Right lobe of liver (tissue), 6 donors: ENCODE measurements around the gene HHATL. TPM values are rescaled to one million over a fixed set of nuclear protein-coding genes. Genes with fewer than 3 reads are reported as not detected.
A peak's percentile ranks its signal among the peaks of the same experiment; 100 is the strongest.

Source experiments
- ATAC-seq, 4 donors: fragments of 200-7000 bp; cut with Tn5 transposase; one replicate each; pipeline ENCODE4 v1.9.1; 2020; ENCODE audit warnings: mild to moderate bottlenecking in 4 of 4, moderate library complexity in 4 of 4
- DNase-seq, 3 donors: peaks; one replicate each; pipeline ENCODE4 v3.0.0-alpha.2; 2020
- H3K27ac ChIP-seq, 3 donors: fragments of 200-600 bp; one replicate each; pipeline ENCODE4 v1.8.0; 2022
- H3K27me3 ChIP-seq, 2 donors: fragments of 200-600 bp; one replicate each; pipeline ENCODE4 v1.8.0; 2022
- H3K36me3 ChIP-seq, 4 donors: fragments of 200-600 bp; sonication (generic) in 1 of 4; one replicate each; pipeline versions ENCODE4 v1.5.1 to v1.8.0; 2017 to 2022; ENCODE audit warnings: control low read depth in 1 of 4
- H3K4me1 ChIP-seq, 4 donors: fragments of 200-600 bp; sonication (generic) in 1 of 4; one replicate each; pipeline versions ENCODE4 v1.5.1 to v1.8.0; 2017 to 2022; ENCODE audit warnings: control low read depth in 1 of 4
- H3K4me3 ChIP-seq, 3 donors: fragments of 200-600 bp; one replicate each; pipeline ENCODE4 v1.8.0; 2022
- H3K9me3 ChIP-seq, 4 donors: fragments of 200-600 bp; sonication (generic) in 1 of 4; one replicate each; pipeline versions ENCODE4 v1.5.1 to v1.8.0; 2017 to 2022; ENCODE audit warnings: control low read depth in 1 of 4
- POLR2A ChIP-seq: fragments of 450-650 bp; IDR thresholded peaks from one replicate; pipeline ENCODE4 v1.6.1; 2017; ENCODE audit warnings: antibody characterized with exemption, mild to moderate bottlenecking
- WGBS: methylation state at CpG from one replicate; pipeline ENCODE4 v1.1.6; 2018; ENCODE audit warnings: low coverage, low lambda C conversion rate; ENCODE audit not compliant: insufficient coverage; ENCODE audit errors: missing lambda C conversion rate; 5-methylcytosine and 5-hydroxymethylcytosine counted together
- intact Hi-C, 2 donors: fragments of 100-400 bp; cut with DNase I; formaldehyde crosslinking; loops; one replicate each; pipeline versions ENCODE4 v1.11.2 to v1.14.1; 2022
- total RNA-seq, 6 experiments: library from RNA; depleted of rRNA in 2 of 6; stranded (reverse); fragments of >200 nt in 2 of 6; fragmentation: NEBNext Ultra II Directional in 3 of 6; extraction: Animal tissue kit (Norgen Biotek cat#: 25700) in 3 of 6; gene quantifications; one replicate each; pipeline versions ENCODE4 v1.1.0 to v1.2.4, GENCODE V29; 2016 to 2023
- TF ChIP-seq, protein P1 (sequence below), 4 donors: fragments of 200-600 bp in 3 of 4; fragments of 450-650 bp in 1 of 4; IDR thresholded peaks; one replicate each; pipeline versions ENCODE4 v1.5.1 to v1.8.0; 2016 to 2022; ENCODE audit warnings: antibody characterized with exemption in 4 of 4, mild to moderate bottlenecking in 2 of 4
- donor health status: DM: no; HTN: yes; CAD: no.
- donor health status: DM: no; HTN: no; CAD: no.
- donor health status: DM: no; HTN: no; CAD: no.
- donor health status: DM: no; HTN: yes; CAD: no.
- donor health status: DM: no; HTN: yes; CAD: no.

HHATL gene
- total RNA-seq, 6 experiments from 2014 or later, result 0.29 to 1.0 (median 0.60) TPM; not detected in 3

DNA sequence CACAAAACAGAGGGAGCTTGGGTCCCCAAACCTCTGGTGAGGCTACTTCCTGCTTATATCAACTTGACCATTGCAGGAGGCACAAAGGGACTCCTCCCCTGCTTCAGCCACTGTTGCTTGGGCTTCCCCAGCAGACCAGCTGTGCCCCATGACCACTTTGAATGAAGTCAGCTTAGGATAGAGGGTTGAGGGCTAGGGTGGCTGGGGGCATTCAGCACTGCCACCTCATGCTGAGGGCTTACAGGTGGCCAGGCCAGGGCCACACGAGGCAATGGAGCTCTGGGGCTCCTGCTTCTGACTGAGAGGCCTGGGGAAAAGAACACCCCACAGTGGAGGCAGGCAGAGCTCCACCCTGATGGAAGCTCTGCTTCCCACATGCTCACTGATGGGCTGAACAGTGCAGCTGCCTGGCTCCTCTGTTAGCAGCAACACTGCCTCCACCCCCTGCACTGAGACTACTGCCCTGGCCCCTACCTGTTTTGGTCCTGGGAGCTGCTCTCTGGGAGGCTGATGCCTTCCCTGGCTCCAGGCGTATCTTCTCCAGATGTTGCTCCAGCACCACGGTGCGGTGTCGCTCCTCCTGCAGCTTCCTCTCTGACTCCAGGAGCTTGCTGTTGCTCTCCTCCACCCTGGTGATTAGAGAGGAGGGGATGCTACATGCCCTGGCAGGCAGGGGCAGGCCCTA is 10.2 kb upstream of the HHATL start:
- no peak for TF ChIP-seq POLR2A
- TF ChIP-seq, protein P1, sequence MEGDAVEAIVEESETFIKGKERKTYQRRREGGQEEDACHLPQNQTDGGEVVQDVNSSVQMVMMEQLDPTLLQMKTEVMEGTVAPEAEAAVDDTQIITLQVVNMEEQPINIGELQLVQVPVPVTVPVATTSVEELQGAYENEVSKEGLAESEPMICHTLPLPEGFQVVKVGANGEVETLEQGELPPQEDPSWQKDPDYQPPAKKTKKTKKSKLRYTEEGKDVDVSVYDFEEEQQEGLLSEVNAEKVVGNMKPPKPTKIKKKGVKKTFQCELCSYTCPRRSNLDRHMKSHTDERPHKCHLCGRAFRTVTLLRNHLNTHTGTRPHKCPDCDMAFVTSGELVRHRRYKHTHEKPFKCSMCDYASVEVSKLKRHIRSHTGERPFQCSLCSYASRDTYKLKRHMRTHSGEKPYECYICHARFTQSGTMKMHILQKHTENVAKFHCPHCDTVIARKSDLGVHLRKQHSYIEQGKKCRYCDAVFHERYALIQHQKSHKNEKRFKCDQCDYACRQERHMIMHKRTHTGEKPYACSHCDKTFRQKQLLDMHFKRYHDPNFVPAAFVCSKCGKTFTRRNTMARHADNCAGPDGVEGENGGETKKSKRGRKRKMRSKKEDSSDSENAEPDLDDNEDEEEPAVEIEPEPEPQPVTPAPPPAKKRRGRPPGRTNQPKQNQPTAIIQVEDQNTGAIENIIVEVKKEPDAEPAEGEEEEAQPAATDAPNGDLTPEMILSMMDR (IDR thresholded peaks at IDR 0.05), result no peak
- intact Hi-C loops, result no loop called here
- no peak overlapping the region for H3K4me3 ChIP-seq
- no peaks in the 10 kb centered on the region for H3K9me3 ChIP-seq
- WGBS, result 71% methylated on average over 4 of the region's 5 CpGs
- ATAC-seq, result no peak
- no peak overlapping the region for H3K27ac ChIP-seq
- H3K4me1 ChIP-seq, result no peaks in the 10 kb centered on the region
- no peaks in the 10 kb centered on the region for H3K27me3 ChIP-seq
- no peaks in the 10 kb centered on the region for H3K36me3 ChIP-seq
- peak in 1 of 3 donors; percentile 31 for DNase-seq

DNA sequence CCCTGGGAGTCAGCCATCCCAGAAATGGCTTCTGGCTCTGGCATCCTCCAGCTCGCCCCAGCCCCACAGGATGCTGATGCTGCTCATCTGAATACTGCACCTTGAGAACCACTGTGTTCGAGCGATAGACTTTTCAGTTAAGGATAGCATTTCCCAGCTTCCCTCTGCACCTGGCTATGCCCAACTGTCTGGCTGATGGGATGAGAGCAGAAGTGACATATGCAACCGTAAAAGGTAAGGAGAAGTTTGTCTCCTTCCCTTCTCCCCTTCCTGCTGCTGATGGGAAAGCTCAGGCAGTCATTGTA is 9.7 kb upstream of the HHATL start:
- no peaks in the 10 kb centered on the region for H3K36me3 ChIP-seq
- no peak for TF ChIP-seq POLR2A
- TF ChIP-seq, protein P1 (IDR thresholded peaks at IDR 0.05), result no peak
- no peaks in the 10 kb centered on the region for H3K27me3 ChIP-seq
- no peak for DNase-seq
- H3K4me1 ChIP-seq, result no peaks in the 10 kb centered on the region
- ATAC-seq, result no peak
- H3K4me3 ChIP-seq, result no peak overlapping the region
- H3K9me3 ChIP-seq, result no peaks in the 10 kb centered on the region
- WGBS, result 43% methylated on average over 1 of the region's 4 CpGs
- no peak overlapping the region for H3K27ac ChIP-seq
- intact Hi-C loops, result no loop called here

DNA sequence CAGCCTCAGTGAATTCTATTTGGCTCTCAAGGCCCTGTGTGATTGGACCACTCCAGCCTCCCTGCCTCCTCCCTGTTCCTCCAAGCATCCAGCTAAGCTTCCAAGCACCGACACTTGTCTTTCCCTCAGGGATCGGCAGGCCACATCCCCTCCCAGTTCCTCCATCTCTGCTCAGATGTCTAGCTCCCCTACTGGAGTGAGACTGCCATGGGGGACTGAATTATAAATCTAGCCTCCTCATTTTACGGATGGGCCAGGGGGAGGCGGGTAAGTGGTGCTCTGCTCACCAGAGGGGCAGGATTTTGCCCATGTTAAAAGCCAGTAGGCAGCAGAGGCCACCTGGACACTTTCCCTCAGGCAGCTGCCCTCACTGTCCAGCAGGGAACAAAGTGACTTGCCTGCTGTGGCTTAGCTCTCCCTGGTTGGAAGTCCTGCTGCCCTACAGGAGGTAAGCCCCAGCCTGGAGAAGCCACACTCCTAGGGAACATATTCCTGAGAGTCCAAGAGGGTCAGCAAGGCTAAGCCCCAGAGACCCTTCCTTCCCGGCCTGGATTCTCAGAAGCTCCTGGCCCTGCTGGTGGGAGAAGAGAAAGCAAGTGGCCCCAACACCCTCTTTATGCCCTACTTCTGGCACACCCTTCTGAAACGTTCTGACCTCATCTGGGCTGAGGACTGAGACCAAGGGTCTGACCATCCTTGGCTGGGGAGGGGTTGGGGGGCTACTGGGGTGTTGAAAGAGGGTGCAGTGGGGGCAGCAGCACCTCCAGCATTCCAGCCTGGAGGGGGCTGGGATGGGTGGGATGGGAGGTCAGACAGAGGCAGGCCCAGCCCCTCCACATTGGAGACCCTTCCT is 9.1 kb upstream of the HHATL start:
- intact Hi-C loops, result no loop called here
- H3K27me3 ChIP-seq, result no peaks in the 10 kb centered on the region
- H3K4me3 ChIP-seq, result no peak overlapping the region
- ATAC-seq (no peak), DNase-seq (peak in 1 of 3 donors; percentile 27)
- no peaks in the 10 kb centered on the region for H3K4me1 ChIP-seq
- 76% methylated on average over 3 of the region's 6 CpGs for WGBS
- no peaks in the 10 kb centered on the region for H3K36me3 ChIP-seq
- H3K27ac ChIP-seq, result no peak overlapping the region
- no peaks in the 10 kb centered on the region for H3K9me3 ChIP-seq
- no peak for TF ChIP-seq POLR2A
- TF ChIP-seq, protein P1 (IDR thresholded peaks at IDR 0.05), result no peak

DNA sequence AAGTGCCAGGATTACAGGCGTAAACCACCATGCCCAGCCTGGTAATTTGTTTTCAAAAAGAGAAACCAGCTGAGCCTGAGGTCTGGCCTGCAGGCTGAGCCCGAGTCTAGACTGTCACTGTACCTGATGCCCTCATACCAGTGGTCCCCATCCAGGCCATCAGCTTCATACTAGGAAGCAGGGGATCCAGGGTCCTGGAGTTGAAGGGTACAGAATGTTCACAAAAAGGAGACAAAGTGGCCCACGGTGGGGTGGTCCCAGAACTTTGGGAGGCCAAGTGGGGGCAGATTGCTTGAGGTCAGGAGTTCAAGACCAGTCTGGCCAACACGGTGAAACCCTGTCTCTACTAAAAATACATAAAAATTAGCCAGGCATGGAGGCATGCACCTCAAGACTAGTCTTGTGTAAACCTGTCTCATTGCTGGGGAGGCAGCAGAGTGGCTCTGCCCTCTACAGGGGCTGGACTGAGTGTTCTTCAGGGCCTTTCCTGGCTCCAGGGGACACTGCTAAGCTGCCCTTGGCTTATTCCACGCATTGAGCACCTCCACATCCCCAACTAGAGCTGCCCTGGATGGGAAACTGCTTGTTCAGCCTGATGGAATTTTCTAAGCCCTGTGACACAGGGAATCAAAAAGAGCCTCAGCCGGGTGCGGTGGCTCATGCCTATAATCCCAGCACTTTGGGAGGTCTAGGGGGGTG is 7.9 kb upstream of the HHATL start:
- no peaks in the 10 kb centered on the region for H3K9me3 ChIP-seq
- H3K4me3 ChIP-seq, result no peak overlapping the region
- no peak for ATAC-seq
- no peaks in the 10 kb centered on the region for H3K4me1 ChIP-seq
- no peaks in the 10 kb centered on the region for H3K27me3 ChIP-seq
- DNase-seq, result no peak
- WGBS, result 94% methylated on average over 6 of the region's 7 CpGs
- no peak overlapping the region for H3K27ac ChIP-seq
- TF ChIP-seq POLR2A, result no peak
- TF ChIP-seq, protein P1 (IDR thresholded peaks at IDR 0.05), result no peak
- intact Hi-C loops, result no loop called here
- no peaks in the 10 kb centered on the region for H3K36me3 ChIP-seq
